GM18867 (cell line): Measurements from ENCODE around the gene FIGLA.

Source experiments
- ATAC-seq: cut with Tn5 transposase; IDR thresholded peaks from one replicate; pipeline ENCODE4 v1.9.1; 2021; ENCODE audit warnings: mild to moderate bottlenecking, moderate library complexity; ENCODE audit not compliant: unreplicated experiment

FIGLA gene, protein sequence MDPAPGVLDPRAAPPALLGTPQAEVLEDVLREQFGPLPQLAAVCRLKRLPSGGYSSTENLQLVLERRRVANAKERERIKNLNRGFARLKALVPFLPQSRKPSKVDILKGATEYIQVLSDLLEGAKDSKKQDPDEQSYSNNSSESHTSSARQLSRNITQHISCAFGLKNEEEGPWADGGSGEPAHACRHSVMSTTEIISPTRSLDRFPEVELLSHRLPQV

DNA sequence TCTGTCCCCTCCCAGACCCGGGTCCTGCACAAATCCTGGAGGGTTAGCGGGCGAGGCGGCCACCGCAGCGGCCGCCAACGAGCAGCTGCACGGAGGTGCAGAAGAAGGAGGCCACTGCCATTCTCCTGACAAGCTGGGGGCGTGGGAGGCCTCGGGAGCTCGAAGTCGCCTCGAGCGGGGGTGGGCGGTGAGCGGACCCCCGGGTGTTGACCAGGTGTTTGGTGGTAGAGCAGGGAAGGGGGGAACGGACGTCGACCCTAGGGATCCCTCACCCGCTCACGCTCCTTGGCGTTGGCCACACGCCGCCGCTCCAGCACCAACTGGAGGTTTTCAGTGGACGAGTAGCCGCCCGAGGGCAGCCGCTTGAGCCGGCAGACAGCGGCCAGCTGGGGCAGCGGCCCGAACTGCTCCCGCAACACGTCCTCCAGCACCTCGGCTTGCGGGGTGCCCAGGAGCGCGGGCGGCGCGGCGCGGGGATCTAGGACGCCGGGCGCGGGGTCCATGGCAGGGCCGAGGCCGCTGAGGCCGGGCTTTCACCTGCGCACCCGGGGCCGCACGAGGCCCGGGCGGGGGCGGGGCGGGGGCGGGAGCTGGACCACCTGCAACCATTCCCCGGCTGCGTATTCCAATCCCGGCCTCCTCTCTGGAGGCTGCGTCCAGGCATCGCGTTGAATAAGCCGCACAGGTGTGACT, at the start of gene FIGLA:
Gene FIGLA (minus strand): TSS at position 508 of the 693 bp plus-strand sequence. CDS start 5 bp downstream, at position 503.
- no peak for ATAC-seq

DNA sequence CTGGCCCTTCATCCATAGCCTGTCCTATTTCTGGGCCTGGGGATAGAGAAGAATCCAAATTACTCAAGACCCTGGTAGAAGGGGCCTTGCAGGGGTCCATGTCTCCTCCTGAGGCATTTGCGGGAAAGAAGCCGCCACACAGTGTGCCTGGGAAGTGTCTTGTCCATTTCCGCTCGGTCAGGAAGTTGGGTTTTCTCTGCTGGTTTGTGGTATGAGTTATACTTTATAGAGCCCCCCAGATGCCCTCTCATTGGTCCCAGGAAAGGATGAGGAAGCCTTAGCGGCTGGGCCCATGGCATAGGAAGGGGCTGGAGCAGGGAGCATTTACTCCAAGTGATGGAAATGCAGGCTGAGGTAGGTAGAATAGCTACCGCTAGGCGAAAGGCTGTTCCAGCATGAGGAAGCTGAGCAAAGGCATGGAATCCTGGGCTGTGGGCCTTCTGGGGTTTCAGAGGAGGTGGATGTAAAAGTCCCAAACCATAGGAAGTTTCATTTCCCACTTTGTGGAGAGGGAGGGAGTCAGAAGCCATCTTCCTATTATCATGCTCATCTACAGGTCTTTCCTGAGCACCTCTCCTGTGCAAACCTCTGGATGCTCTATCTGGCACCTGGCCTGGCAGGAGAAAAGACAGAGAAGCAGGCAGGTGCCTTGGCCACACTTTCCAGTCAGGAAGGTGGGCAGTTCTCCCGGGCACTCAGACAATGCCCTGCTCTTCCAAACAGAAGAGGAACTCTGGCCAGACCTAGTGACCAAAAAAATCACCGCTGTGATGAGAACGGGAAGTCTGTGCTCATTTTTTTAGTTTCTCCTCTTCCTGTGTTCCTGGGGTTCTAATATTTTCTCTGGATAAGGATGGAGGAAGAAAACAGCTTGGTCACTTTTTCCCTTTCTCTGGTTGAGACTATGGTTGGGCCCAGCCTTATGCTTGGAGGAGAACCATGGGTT, 47.8 kb upstream of the FIGLA start:
- ATAC-seq = no peak

DNA sequence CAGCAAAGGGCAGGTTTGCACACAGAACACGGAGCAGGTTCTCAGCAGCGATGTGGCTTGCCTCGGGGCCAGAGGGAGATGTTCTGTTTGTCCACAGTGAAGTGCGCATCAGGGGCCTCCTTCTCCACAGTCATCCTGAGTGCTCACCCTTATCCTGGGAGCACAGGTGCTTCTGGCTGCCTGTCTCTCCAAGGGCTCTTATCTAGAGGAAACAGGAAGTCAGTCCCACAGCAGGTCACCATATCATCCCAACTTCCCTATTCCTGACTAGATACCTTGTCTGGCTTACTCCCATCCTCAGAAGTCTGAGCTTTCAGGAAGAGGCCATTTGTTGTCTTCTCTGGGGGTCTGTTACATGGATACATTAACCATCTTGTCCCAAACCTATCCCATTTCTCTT, 45.2 kb upstream of the FIGLA start, which contains the start of gene CD207:
Gene CD207 (minus strand): TSS at position 174 of the 400 bp plus-strand sequence. CDS start 40 bp downstream, at position 134.
- no peak for ATAC-seq

DNA sequence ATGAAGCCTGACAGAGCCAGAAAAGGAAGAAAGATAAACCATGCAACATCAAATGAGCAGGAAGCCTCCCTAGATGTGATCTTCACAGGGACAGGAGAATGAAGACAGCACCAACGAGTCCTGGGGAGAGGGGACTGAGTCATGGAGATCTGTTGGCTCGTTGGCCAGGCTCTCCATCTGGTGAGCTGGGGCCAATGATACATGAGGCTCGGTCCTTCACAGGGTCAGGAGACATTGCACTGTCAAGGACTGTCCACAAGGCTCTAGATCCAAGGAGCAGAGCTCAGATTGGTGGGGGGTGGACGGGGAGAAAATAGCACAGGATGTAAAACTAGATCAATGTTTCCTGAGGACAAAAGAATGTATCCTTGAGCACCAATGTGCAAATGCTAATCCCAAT, 44.4 kb upstream of the FIGLA start:
- no peak for ATAC-seq

DNA sequence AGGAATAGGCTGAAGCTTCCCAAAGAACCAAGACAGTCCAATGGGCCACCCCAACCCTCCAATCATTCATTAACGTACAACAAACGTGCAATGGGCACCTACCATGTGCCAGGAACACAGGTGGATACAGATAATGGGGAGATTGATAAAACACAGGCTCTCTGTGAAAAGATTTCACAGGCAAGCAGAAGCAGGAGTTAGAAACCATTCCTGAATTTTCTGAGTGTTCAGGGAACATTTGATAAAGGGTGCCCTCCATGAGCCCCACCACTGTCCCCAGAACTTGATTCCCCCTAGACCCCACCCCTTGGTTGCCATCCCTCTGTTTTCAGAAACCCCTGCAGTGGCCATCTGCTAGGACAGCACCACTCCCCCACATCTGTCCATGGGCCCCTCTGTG, 43.7 kb upstream of the FIGLA start:
- ATAC-seq = no peak

DNA sequence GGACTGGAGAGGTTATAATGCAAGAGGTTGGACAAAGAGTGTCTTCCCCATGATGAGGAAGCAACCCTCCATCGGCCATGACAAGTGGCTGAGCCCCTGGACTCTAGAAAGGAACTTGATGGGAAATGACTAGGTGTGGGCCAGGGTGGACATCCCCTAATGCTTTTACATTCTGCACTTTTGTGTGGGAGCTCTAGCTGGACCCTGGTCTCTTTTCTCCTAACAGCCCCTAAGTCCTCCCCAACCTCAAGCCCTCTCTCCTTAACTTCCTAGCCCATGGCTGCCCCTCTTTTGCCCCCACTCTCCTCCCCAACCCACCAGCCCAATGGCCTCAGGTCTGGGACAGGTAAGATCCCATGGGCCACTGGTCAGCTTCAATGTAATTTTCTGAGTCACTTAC, 42.8 kb upstream of the FIGLA start:
- ATAC-seq = no peak

DNA sequence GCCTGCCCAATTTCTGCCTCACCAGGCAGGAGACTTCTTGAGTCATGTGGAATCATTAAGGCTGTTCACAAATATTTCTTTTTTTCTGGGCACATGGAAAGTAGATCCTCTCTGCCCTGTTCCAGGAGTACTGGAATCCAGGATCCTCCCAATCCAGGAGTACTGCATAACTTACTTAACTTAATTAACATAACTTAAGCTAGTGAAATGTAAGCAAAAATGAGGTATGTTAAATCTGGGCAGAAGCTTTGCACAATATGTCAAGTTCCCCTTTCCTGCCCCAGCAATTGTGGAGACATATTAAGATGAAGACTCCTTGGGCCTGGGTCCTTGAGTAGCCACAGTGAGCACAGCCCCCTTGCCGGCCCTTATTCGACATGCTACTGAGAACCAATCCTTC, 41.9 kb upstream of the FIGLA start:
- no peak for ATAC-seq

DNA sequence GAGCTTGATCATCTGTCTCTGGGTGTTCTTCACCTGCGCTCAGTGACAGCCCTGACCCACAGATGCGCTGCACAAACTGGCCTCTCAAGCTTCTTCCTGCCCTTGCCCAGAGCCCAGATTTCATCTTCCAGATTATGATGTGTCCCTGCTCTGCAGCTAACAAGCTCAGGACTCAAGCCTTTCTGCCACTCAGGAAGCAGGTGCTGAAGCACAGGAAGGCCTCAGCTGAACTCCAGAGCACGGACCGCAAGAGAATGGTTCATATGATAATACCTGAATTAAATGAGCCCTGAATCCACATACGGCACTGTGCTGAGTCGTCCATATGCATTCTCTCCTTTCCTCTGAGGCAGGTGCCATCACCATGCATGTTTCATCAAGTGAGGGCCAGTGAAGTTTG, 41.4 kb upstream of the FIGLA start:
- ATAC-seq = no peak

DNA sequence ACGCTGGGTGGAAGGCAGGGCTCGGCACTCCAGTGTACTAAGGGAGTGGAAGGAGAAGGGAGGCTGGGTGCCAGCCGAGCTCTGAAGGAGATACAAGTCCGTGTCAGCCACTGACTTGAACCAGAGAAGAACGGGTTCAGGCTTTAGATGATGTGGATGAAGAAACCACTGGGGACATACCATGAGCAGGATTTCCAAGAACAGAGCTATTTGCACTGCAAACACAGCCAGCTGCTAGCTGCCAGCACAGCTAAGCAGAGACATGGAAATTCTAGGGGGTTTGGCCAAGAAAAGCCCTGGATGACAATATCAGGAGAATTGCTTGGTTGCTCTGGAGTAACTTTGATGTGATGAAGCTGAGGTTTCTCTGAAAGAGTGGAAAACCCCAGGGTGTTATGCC, 39.9 kb upstream of the FIGLA start:
- no peak for ATAC-seq

DNA sequence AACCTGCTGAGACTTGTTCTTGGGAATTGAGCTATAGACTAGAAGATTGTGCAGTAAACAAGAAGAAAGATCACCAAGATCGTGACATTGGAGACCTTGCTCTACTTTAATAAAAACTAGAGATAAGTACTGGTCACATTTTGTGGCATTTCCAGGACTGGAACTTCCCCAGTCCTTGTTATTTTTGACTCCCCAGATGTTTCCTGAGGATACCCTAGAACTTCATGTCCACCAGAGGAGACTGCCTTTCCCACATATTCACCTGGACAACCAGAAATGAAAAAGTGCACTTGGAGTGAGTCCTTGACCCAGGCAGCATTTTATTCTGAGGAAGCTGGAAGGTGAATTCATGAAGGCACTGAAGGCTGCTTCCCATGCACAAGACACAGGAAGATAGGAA, 39.5 kb upstream of the FIGLA start:
- no peak for ATAC-seq

DNA sequence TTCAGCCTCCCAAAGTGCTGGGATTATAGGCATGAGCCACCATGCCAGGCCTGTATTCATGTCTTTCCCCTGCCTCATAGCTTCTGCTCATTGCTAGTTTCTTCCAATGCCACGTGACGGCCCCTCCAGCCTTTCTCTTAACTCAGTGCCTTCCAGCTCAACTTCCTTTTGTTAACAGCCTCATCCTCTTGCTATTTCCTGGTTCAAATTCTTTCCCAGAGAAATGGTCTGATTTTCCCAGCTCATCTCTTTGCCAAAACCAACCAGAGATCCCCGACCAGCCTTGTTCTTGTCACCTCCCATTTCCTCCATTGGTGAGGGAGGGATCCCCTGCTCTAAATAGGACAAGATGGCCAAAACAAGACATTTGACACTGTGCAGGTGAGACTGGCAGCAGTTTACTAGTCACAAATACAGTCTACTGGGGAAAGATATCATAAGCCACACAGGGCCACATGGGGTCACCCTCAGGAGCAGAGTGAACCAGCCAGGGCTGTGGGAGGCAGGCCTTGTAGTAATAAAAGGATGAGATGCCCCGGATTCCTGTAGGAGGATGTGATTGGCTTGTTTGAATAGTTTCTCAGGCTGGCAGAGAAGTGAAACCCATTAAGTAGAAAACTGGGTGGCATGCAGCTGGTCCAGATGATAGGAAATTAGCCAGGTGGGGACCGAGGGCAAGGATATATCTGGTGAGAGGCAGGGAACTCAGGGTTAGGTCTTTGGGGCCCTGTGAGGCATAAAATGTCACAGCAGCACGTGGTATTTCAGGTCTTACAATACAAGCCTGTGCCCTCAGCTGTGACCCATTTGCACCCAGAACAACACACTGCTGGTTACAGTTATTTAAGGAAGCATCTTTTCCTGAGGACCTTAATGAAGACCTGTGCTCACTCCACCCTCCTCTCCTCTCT, 38.7 kb upstream of the FIGLA start:
- no peak for ATAC-seq

DNA sequence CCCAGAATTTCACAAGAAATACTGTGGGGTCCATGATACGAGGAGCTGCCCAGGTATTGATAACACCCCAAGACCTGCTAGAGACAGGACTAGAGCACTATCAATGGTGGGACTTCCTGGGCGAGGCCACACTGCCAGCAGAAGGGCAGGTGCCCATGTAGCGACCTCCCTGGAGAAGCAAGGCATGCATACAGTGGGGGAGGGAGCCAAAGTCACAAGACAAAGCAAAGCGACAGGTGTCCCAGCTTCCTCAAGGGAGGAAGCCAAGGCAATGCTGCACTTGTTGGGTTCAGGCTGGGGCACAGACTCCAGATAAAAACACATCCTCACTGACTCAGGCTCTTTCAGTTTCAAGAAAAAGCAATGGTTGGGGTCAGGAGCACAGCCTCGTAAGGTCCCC, 37.7 kb upstream of the FIGLA start:
- no peak for ATAC-seq

DNA sequence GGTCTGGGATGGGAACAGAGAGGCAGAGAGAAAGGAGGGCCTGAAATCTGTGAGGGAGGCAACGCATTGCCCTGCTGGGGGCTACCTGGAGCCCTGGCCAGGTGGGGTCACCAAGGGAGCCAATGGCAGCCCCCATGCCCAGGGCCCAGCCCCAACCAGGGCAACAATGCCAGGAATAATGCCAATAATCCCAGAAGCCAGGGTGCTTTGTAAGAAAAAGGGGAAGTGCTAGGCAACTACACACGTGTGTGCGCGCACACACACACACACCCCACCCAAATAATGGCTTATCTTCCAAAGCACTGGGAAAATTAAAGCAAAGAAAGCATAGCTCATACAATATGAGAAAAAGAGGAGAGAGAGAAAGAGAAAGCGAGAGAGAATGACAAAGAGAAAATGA, 36.9 kb upstream of the FIGLA start:
- ATAC-seq = no peak

DNA sequence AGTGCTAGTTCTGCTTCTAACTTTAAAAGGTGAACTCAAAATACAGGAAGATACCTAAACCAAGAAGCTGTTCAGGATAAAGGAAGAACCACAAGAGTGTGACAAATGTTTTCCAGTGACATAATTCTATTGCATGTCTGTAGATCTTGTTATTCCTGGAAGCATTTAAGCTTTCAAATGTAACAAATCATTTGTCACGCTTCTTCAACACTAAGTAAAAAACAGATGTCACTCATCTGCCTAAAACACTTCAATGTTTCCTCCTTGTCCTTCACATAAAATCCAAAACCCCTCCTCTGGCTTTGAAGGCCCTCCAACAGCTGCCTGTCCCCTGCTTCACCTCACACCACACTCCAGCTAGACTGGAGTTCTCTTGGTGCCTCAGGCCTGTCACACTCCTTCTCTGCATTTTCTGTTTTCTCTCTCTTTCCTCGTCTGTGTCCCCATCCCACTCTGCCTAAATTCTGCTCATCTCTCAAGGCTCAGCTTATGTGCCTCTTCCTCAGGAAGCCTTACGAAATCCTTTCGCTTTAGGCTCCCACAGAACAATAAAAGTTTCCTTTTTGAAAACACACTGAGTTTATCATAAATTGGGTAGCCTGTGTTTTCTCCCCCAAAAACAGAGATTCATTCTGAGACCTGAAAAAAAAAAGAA, 36.4 kb upstream of the FIGLA start:
- no peak for ATAC-seq

DNA sequence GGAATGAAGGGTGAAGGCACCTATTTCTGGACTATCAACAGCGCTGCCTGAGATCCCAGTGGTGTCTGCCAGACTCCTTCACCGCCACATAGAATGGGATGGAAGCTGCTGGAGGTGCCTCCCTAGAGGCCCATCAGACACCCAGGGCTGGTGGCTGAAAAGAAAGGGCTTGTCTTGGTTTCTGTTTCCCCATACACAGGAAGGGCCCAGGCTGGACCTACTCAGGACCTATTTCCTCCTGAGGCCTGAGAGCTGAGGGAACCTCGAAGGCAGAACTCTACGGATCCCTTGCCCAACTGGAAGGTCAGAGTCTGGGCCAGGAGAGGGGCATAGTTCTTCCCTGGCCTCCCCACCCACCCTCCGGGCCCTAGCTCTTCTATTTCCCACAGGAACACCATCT, 32.8 kb upstream of the FIGLA start:
- ATAC-seq = no peak

DNA sequence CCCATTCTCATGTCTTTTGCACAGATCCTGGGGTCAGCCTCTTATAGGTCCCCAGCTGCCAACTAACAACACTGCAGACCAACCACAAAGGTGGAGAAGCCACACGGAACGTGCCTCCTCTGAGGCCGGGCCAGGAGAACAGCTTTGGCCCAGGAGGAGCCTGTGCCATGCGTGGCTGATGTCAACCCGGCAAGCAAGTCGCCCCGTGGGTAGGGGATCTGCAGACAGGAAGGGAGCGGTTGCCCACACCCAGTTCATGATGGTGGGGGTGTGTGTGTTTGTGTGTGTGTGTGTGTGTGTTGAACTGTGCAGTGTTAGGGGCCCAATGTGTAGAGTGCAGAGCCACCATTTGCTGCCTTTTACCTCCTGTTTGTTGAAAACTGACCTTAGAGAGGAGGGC, 32.4 kb upstream of the FIGLA start:
- no peak for ATAC-seq

DNA sequence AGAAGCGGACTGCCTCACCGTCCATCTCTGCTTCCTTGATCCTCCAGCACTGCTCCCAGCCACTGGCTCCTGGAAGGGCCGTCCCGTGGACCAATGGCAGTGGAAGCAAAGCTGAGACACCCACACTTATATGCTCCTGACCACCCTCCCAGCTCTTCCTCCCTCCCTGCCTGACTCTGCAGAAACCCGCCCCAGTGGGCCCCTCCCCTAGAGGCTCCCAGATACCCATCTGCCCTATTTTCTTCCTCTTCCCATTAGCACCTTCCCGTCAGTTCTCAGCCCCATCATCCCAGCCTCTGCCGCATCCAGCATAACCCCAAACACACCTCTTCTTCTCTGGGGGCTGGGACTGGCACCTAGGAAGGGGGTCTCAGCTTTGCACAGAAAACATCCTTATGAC, 30.1 kb upstream of the FIGLA start, which contains the start of gene CLEC4F:
Gene CLEC4F (minus strand): TSS at position 101 of the 400 bp plus-strand sequence. CDS start 76 bp downstream, at position 25.
- ATAC-seq = no peak

DNA sequence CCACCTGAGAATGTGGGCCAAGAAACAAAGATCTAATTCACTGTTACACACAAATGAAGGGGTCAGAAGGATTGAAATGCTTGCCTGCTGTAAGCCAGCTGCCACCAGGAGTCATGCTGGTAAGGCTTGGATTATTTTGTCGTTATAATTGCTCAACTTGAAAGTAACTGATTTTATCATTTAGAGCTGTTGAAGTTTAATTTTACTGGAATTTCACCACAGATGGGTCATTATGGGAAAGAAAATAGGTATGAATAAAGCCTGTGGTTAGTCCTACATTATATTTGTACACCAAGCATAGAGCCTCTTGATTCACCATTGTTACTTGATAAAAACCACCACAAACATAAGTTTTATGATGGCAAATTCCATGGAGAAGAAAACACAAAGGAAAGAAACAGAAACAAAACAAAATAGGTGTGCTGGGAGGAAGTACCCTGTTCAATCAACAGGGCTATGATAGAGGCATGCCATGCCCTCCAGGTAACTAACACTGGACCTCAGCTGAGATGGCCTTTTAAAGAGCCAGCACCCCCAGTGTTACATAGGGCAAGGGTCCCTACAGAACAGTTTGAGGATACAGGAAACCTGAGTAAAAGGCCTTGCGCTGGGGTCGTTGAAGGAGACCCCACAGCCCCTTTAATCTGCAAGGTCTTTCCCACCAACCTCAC, 27.0 kb upstream of the FIGLA start:
- ATAC-seq = no peak

DNA sequence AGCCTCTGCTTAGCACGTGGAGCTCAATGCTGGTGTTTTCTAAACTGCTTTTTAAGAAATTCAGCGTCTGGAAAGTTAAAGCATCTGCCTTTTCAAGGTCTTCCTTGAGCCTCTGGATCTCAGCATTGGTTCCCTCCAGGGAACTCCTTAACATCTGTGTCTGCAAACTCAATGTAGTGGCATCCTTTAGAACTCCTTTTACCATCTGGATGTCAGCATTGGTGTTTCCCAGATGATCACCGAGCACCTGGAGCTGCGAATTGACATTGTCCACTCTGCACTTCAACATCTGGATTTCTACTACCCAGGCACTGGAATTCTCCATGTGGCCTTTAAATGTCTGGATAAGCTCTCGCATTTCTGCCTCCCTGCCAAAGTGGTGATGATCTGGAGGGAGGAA, 26.3 kb upstream of the FIGLA start:
- no peak for ATAC-seq
